HPDE6-E6E7 (cell line): Measurements from ENCODE around the gene CEP72.
A peak's percentile ranks its signal among the peaks of the same experiment; 100 is the strongest.

ENCODE experiments used
- DNase-seq: peaks from one replicate; pipeline ENCODE4 v3.0.0; 2011; ENCODE audit warnings: missing footprints; ENCODE audit errors: extremely low spot score

CEP72 gene

GRCh38 chr5:638501-639252, 26.5 kb downstream of the CEP72 start:
- DNase-seq = no peak

- no peak for DNase-seq
Measured at GRCh38 chr5:639253-639530, 27.1 kb downstream of the CEP72 start.

GRCh38 chr5:639584-640213, 27.6 kb downstream of the CEP72 start:
- DNase-seq = no peak

GRCh38 chr5:640461-641330, 28.6 kb downstream of the CEP72 start:
- no peak for DNase-seq

GRCh38 chr5:641331-641765, 29.2 kb downstream of the CEP72 start:
- DNase-seq = no peak

GRCh38 chr5:642481-642880, 30.3 kb downstream of the CEP72 start:
- DNase-seq = no peak

GRCh38 chr5:643351-643801, 31.2 kb downstream of the CEP72 start:
- DNase-seq = no peak

GRCh38 chr5:643811-644271, 31.7 kb downstream of the CEP72 start:
- no peak for DNase-seq

- no peak for DNase-seq
Measured at GRCh38 chr5:644509-644908, 32.4 kb downstream of the CEP72 start.

GRCh38 chr5:644971-645370, 32.8 kb downstream of the CEP72 start:
- DNase-seq = no peak

- no peak for DNase-seq
Measured at GRCh38 chr5:645421-645820, 33.3 kb downstream of the CEP72 start.

GRCh38 chr5:646396-647201, 34.5 kb downstream of the CEP72 start:
- no peak for DNase-seq

GRCh38 chr5:647311-647710, 35.2 kb downstream of the CEP72 start:
- no peak for DNase-seq

- no peak for DNase-seq
Measured at GRCh38 chr5:647727-648126, 35.6 kb downstream of the CEP72 start.

GRCh38 chr5:651296-652022, 39.3 kb downstream of the CEP72 start:
- DNase-seq = no peak

GRCh38 chr5:652023-652515, 39.9 kb downstream of the CEP72 start:
- no peak for DNase-seq

GRCh38 chr5:652773-653350, 40.7 kb downstream of the CEP72 start:
- no peak for DNase-seq

- DNase-seq = no peak
Measured at GRCh38 chr5:654071-654778, 42.1 kb downstream of the CEP72 start.

- no peak for DNase-seq
Measured at GRCh38 chr5:655406-655805, 43.3 kb downstream of the CEP72 start.

GRCh38 chr5:657570-657969, 45.4 kb downstream of the CEP72 start:
- peak; percentile 86 for DNase-seq
